Measurements from ENCODE around the gene KCNF1.

The KCNF1 gene

GRCh38 chr2:10916953-10917352, 5.2 kb downstream of the KCNF1 start:
- TF ChIP-seq ZFX (IDR thresholded peaks at IDR 0.05), result no peak
- TF ChIP-seq, protein P1, sequence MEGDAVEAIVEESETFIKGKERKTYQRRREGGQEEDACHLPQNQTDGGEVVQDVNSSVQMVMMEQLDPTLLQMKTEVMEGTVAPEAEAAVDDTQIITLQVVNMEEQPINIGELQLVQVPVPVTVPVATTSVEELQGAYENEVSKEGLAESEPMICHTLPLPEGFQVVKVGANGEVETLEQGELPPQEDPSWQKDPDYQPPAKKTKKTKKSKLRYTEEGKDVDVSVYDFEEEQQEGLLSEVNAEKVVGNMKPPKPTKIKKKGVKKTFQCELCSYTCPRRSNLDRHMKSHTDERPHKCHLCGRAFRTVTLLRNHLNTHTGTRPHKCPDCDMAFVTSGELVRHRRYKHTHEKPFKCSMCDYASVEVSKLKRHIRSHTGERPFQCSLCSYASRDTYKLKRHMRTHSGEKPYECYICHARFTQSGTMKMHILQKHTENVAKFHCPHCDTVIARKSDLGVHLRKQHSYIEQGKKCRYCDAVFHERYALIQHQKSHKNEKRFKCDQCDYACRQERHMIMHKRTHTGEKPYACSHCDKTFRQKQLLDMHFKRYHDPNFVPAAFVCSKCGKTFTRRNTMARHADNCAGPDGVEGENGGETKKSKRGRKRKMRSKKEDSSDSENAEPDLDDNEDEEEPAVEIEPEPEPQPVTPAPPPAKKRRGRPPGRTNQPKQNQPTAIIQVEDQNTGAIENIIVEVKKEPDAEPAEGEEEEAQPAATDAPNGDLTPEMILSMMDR (conservative IDR thresholded peaks at IDR 0.05), result no peak

DNA sequence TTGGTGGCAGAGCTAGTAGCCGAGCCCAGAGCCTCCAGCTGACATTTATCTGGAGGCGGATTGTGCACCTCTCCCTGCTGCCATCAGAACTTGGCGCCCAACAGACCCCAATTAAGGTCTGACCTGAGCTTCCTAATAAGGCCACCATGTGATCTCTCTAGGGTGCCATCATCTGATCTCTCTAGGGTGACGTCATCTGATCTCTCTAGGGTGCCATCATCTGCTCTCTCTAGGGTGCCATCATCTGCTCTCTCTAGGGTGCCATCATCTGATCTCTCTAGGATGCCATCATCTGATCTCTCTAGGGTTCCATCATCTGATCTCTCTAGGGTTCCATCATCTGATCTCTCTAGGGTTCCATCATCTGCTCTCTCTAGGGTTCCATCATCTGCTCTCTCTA, 6.2 kb downstream of the KCNF1 start:
- TF ChIP-seq, protein P1 (conservative IDR thresholded peaks at IDR 0.05), result no peak
- TF ChIP-seq ZFX (IDR thresholded peaks at IDR 0.05), result no peak

More at GRCh38 chr2:10916953-10917352, 5.2 kb downstream of the KCNF1 start:
- no peak overlapping the region for H3K27ac ChIP-seq

GRCh38 chr2:10918661-10919409, 7.1 kb downstream of the KCNF1 start:
- no peak for TF ChIP-seq ZFX (IDR thresholded peaks at IDR 0.05)
- TF ChIP-seq, protein P1 (conservative IDR thresholded peaks at IDR 0.05), result no peak
- no peak overlapping the region for H3K27ac ChIP-seq

More for the DNA sequence above, 6.2 kb downstream of the KCNF1 start:
- no peak overlapping the region for H3K27ac ChIP-seq

GRCh38 chr2:10919410-10919770, 7.7 kb downstream of the KCNF1 start:
- no peak overlapping the region for H3K27ac ChIP-seq
- TF ChIP-seq ZFX (IDR thresholded peaks at IDR 0.05), result no peak
- TF ChIP-seq, protein P1 (conservative IDR thresholded peaks at IDR 0.05), result no peak

DNA sequence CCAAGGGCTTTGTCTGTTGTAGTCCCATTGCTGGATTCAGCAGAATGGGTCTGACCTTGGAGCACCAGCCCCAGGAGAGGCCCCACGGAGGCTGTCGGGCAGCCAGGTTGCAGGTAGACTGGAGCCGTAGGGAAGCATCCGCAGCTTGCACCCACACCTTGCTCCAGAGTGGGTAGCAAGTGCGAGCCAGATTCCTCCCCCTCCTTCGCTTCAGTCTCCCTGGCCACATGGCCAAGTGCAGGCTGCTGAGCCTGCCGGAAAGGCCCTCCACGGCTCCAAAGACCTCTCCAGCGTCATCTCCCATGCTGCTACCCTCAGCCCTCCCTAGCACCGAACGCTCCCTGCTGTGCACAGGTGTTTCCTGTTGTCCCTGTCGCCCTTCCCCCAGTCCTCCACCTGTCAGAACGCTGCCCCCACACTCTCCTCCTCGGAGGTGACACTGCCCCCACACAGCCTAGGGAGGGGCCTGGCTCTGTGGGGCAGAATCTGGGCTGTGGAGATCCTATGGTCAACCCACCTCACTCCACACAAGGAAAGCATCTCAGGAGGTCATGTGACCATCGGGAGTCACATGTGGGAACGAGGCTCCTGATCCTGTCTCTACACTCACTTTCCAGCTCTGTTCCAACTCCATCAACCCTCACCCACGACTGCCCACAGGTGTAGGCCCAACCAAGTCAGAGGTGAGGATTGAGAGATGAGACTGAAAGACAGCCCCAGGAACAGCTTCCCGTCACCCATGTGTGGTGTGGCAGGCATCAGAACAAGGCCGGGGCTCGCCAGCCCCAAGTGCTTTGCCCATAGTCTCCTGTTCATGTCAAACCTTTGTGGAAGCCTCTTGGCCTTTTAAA, 8.3 kb downstream of the KCNF1 start:
- TF ChIP-seq, protein P1 (conservative IDR thresholded peaks at IDR 0.05), result no peak
- TF ChIP-seq ZFX (IDR thresholded peaks at IDR 0.05), result no peak
- H3K27ac ChIP-seq, result no peak overlapping the region

DNA sequence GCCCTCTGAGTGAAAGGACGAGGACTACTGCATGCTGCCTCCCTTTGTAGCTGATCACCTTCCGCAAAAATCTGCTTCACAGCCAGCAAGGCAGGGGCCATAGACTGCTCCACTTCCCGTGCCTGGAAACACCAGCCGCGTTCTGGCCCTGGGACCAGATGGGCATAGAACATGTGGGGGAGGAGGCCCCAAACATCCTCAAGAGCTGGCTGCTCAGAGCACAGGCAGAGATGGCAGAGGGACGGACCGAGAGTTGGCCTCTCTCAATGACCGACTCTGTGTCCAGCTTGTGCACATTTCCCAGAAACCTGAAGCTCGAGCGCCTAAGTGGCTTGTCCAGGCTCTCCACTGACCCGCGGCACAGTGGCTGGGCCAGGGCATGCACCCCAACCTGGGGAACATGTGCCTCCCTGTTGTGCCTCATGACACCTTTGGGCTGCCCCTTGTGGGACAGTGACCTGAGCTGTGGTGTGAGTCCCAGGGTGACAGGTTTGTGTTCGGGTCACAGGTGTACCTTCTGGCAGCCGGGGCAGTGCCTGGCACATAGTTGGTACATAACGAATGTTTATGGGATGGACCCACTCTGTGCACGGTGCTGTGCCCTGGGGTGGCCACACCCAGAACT, 9.1 kb downstream of the KCNF1 start:
- no peak overlapping the region for H3K27ac ChIP-seq
- no peak for TF ChIP-seq ZFX (IDR thresholded peaks at IDR 0.05)
- TF ChIP-seq, protein P1 (conservative IDR thresholded peaks at IDR 0.05), result no peak

- TF ChIP-seq ZFX (IDR thresholded peaks at IDR 0.05), result no peak
- TF ChIP-seq, protein P1 (conservative IDR thresholded peaks at IDR 0.05), result no peak
- H3K27ac ChIP-seq, result no peak overlapping the region
Observed at GRCh38 chr2:10921525-10921924, 9.8 kb downstream of the KCNF1 start.
